ENCODE results near the gene CEP112. TPM values are rescaled to one million over a fixed set of nuclear protein-coding genes. Genes with fewer than 3 reads are reported as not detected.
"Not testable (repeated sequence)": the region's sequence is repeated elsewhere in the genome, so short reads cannot be mapped to it uniquely, and the experiment has no call there.

CEP112 gene
- total RNA-seq, 1 donor from 2014 or later = 3.8 TPM

GRCh38 chr17:65786479-65786878 is 405.5 kb downstream of the CEP112 start:
- no peak for TF ChIP-seq CTCF (IDR thresholded peaks at IDR 0.05)
- DNase-seq = no peak
- Mint-ChIP-seq H3K4me1 (no peaks in the 10 kb centered on the region), H3K27me3 (no peaks in the 10 kb centered on the region), H3K4me3 (no peak overlapping the region), H3K9me3 (peaks cover 2% of the 10 kb centered on the region), H3K36me3 (ENCODE audit: low read depth) (no peaks in the 10 kb centered on the region), H3K27ac (no peak overlapping the region)
- CTCF ChIA-PET = no interaction called here
- no peak for ATAC-seq (ENCODE audit: low read depth)
- intact Hi-C loops (cut with micrococcal nuclease) = no loop called here
- POLR2A ChIA-PET = no interaction called here

GRCh38 chr17:65785109-65785508 is 406.8 kb downstream of the CEP112 start:
- DNase-seq (no peak), ATAC-seq (ENCODE audit: low read depth) (no peak)
- H3K4me3 Mint-ChIP-seq = no peak overlapping the region
- POLR2A ChIA-PET = no interaction called here
- no peaks in the 10 kb centered on the region for H3K36me3 Mint-ChIP-seq (ENCODE audit: low read depth)
- no peak overlapping the region for H3K27ac Mint-ChIP-seq
- H3K9me3 Mint-ChIP-seq = peaks cover 5% of the 10 kb centered on the region
- intact Hi-C loops (cut with micrococcal nuclease) = no loop called here
- CTCF ChIA-PET = no interaction called here
- no peak for TF ChIP-seq CTCF (IDR thresholded peaks at IDR 0.05)
- H3K4me1 Mint-ChIP-seq = no peaks in the 10 kb centered on the region
- H3K27me3 Mint-ChIP-seq = no peaks in the 10 kb centered on the region

- ChIA-PET POLR2A (no interaction called here), CTCF (no interaction called here)
- Mint-ChIP-seq H3K36me3 (ENCODE audit: low read depth) (no peaks in the 10 kb centered on the region), H3K9me3 (peaks cover 5% of the 10 kb centered on the region), H3K4me3 (no peak overlapping the region), H3K4me1 (no peaks in the 10 kb centered on the region), H3K27me3 (no peaks in the 10 kb centered on the region), H3K27ac (no peak overlapping the region)
- ATAC-seq (ENCODE audit: low read depth) (no peak), DNase-seq (no peak)
- no peak for TF ChIP-seq CTCF (IDR thresholded peaks at IDR 0.05)
- intact Hi-C loops (cut with micrococcal nuclease) = no loop called here
These were observed 408.0 kb downstream of the CEP112 start for GRCh38 chr17:65783845-65784334.

- H3K9me3 Mint-ChIP-seq; H3K36me3 Mint-ChIP-seq (ENCODE audit: low read depth); CTCF ChIA-PET; POLR2A ChIA-PET; H3K27me3 Mint-ChIP-seq; H3K27ac Mint-ChIP-seq; ATAC-seq (ENCODE audit: low read depth); DNase-seq; H3K4me3 Mint-ChIP-seq; H3K4me1 Mint-ChIP-seq; intact Hi-C loops (cut with micrococcal nuclease): not testable (repeated sequence)
These were observed 409.7 kb downstream of the CEP112 start for GRCh38 chr17:65782104-65782706.

- H3K4me3 Mint-ChIP-seq = no peak overlapping the region
- ChIA-PET CTCF (no interaction called here), POLR2A (no interaction called here)
- peaks cover 5% of the 10 kb centered on the region for H3K9me3 Mint-ChIP-seq
- H3K4me1 Mint-ChIP-seq = no peaks in the 10 kb centered on the region
- H3K36me3 Mint-ChIP-seq (ENCODE audit: low read depth) = no peaks in the 10 kb centered on the region
- no peak for TF ChIP-seq CTCF (IDR thresholded peaks at IDR 0.05)
- ATAC-seq (ENCODE audit: low read depth) (no peak), DNase-seq (no peak)
- no peak overlapping the region for H3K27ac Mint-ChIP-seq
- intact Hi-C loops (cut with micrococcal nuclease) = no loop called here
- H3K27me3 Mint-ChIP-seq = no peaks in the 10 kb centered on the region
These were observed 411.8 kb downstream of the CEP112 start for GRCh38 chr17:65780111-65780510.

- Mint-ChIP-seq H3K27me3 (no peaks in the 10 kb centered on the region), H3K27ac (no peak overlapping the region), H3K4me1 (no peaks in the 10 kb centered on the region), H3K36me3 (ENCODE audit: low read depth) (no peaks in the 10 kb centered on the region), H3K4me3 (no peak overlapping the region), H3K9me3 (peaks cover 4% of the 10 kb centered on the region)
- ATAC-seq (ENCODE audit: low read depth) = no peak
- ChIA-PET POLR2A (no interaction called here), CTCF (no interaction called here)
- intact Hi-C loops (cut with micrococcal nuclease) = no loop called here
- no peak for TF ChIP-seq CTCF (IDR thresholded peaks at IDR 0.05)
- DNase-seq = no peak
These were observed 415.0 kb downstream of the CEP112 start for GRCh38 chr17:65776890-65777289.

All from activated B cell treated with CpG ODN at 0.5 μM for 24 hours (primary cell).